ENCODE data around the gene HMOX2.

The HMOX2 gene

GRCh38 chr16:4475880-4476788, at the start of gene HMOX2:
HMOX2 (plus strand) TSS chr16:4476398; CDS start chr16:4505525, 29,127 bp downstream.
- peak within 1 kb of the TSS; percentile 78 for H3K4me3 ChIP-seq (ENCODE audit: low read depth, low read length)
- TF ChIP-seq MAX (IDR thresholded peaks at IDR 0.05; ENCODE audit: low read depth, low read length) (peak; percentile 95), POLR2A (IDR thresholded peaks at IDR 0.05; ENCODE audit: extremely low read depth, insufficient read length) (peak; percentile 71), CTCF (IDR thresholded peaks at IDR 0.05; ENCODE audit: low read depth, low read length) (no peak), MYC (IDR thresholded peaks at IDR 0.05; ENCODE audit: low read depth, low read length) (peak; percentile 97)
- peak; percentile 96 for DNase-seq (ENCODE audit: low read depth)

GRCh38 chr16:4426722-4427372, 49.4 kb upstream of the HMOX2 start:
- no peak for TF ChIP-seq MYC (IDR thresholded peaks at IDR 0.05; ENCODE audit: low read depth, low read length)
- TF ChIP-seq CTCF (IDR thresholded peaks at IDR 0.05; ENCODE audit: low read depth, low read length) = no peak
- no peak for TF ChIP-seq POLR2A (IDR thresholded peaks at IDR 0.05; ENCODE audit: extremely low read depth, insufficient read length)
- H3K4me3 ChIP-seq (ENCODE audit: low read depth, low read length) = peak overlapping the region; percentile 94
- no peak for DNase-seq (ENCODE audit: low read depth)

GRCh38 chr16:4428500-4428899, 47.7 kb upstream of the HMOX2 start:
- no peak for TF ChIP-seq CTCF (IDR thresholded peaks at IDR 0.05; ENCODE audit: low read depth, low read length)
- no peak for TF ChIP-seq MAX (IDR thresholded peaks at IDR 0.05; ENCODE audit: low read depth, low read length)
- no peak for TF ChIP-seq MYC (IDR thresholded peaks at IDR 0.05; ENCODE audit: low read depth, low read length)
- no peak for TF ChIP-seq POLR2A (IDR thresholded peaks at IDR 0.05; ENCODE audit: extremely low read depth, insufficient read length)
- no peak for DNase-seq (ENCODE audit: low read depth)
- H3K4me3 ChIP-seq (ENCODE audit: low read depth, low read length) = no peak overlapping the region

GRCh38 chr16:4431023-4431422, 45.2 kb upstream of the HMOX2 start:
- DNase-seq (ENCODE audit: low read depth) = no peak
- no peak for TF ChIP-seq MAX (IDR thresholded peaks at IDR 0.05; ENCODE audit: low read depth, low read length)
- no peak for TF ChIP-seq POLR2A (IDR thresholded peaks at IDR 0.05; ENCODE audit: extremely low read depth, insufficient read length)
- TF ChIP-seq CTCF (IDR thresholded peaks at IDR 0.05; ENCODE audit: low read depth, low read length) = no peak
- TF ChIP-seq MYC (IDR thresholded peaks at IDR 0.05; ENCODE audit: low read depth, low read length) = no peak
- no peak overlapping the region for H3K4me3 ChIP-seq (ENCODE audit: low read depth, low read length)

- DNase-seq (ENCODE audit: low read depth) = peak; percentile 37
- no peak overlapping the region for H3K4me3 ChIP-seq (ENCODE audit: low read depth, low read length)
- TF ChIP-seq POLR2A (IDR thresholded peaks at IDR 0.05; ENCODE audit: extremely low read depth, insufficient read length) = no peak
- no peak for TF ChIP-seq MYC (IDR thresholded peaks at IDR 0.05; ENCODE audit: low read depth, low read length)
- TF ChIP-seq CTCF (IDR thresholded peaks at IDR 0.05; ENCODE audit: low read depth, low read length) = no peak
- TF ChIP-seq MAX (IDR thresholded peaks at IDR 0.05; ENCODE audit: low read depth, low read length) = no peak
Measured at GRCh38 chr16:4433228-4433627, 43.0 kb upstream of the HMOX2 start.

Data from NB4 (cell line).